B cell (primary cell): ENCODE measurements around the gene KSR2. TPM values are rescaled to one million over a fixed set of nuclear protein-coding genes. Genes with fewer than 3 reads are reported as not detected.

Experiments used
- ATAC-seq: fragments of 200-7000 bp; cut with Tn5 transposase; one replicate; pipeline ENCODE4 v1.10.0; 2021; ENCODE audit warnings: low read depth, mild to moderate bottlenecking, moderate number of reproducible peaks, moderate library complexity
- CTCF ChIA-PET: fragments of 350-600 bp; sonication (Branson Sonifier 250); formaldehyde crosslinking; loops from one replicate; lab custom pipeline; 2021; ENCODE audit warnings: antibody characterized with exemption, inconsistent platforms; lab: Charles Lee
- POLR2A ChIA-PET: fragments of 350-600 bp; sonication (Branson Sonifier 250); formaldehyde crosslinking; loops from one replicate; lab custom pipeline; 2021; ENCODE audit warnings: antibody characterized with exemption; lab: Charles Lee
- DNase-seq: peaks from one replicate; pipeline ENCODE4 v3.0.0; 2013
- H2AFZ ChIP-seq: 2 replicates; pipeline ENCODE4 v1.6.1; 2012; ENCODE audit warnings: mild to moderate bottlenecking, low read depth, low read length; ENCODE audit not compliant: insufficient read depth, poor library complexity, severe bottlenecking
- H3K27ac ChIP-seq, 2 donors: 1 replicate in 1 of 2; 2 replicates in 1 of 2; pipeline ENCODE4 v1.5.1; 2012 to 2013; ENCODE audit warnings: low read length in 2 of 2, mild to moderate bottlenecking in 2 of 2, moderate library complexity in 1 of 2
- H3K27me3 ChIP-seq, 4 experiments: fragments of 200-600 bp in 1 of 4; sonication (generic) in 1 of 4; replicated peaks in 1 of 4; 1 replicate in 2 of 4; 2 replicates in 2 of 4; pipeline versions ENCODE4 v1.6.1 to v1.7.0; 2013 to 2016; ENCODE audit warnings: low read length in 3 of 4, mild to moderate bottlenecking in 2 of 4, mixed read lengths in 1 of 4, moderate library complexity in 1 of 4; ENCODE audit not compliant: insufficient read depth in 4 of 4, control insufficient read depth in 3 of 4; ENCODE audit errors: control extremely low read depth in 1 of 4
- H3K36me3 ChIP-seq, 2 experiments: replicated peaks in 1 of 2; 1 replicate in 1 of 2; 2 replicates in 1 of 2; pipeline versions ENCODE4 v1.6.1 to v1.7.1; 2013; ENCODE audit warnings: low read length in 1 of 2; ENCODE audit not compliant: insufficient read depth in 2 of 2, control insufficient read depth in 1 of 2; ENCODE audit errors: control extremely low read depth in 1 of 2, extremely low read depth in 1 of 2
- H3K4me1 ChIP-seq, 2 donors: fragments of 200-600 bp in 1 of 2; sonication (generic) in 1 of 2; 1 replicate in 1 of 2; 2 replicates in 1 of 2; pipeline versions ENCODE4 v1.5.1 to v1.6.1; 2013 to 2017; ENCODE audit warnings: low read length in 2 of 2; ENCODE audit not compliant: control insufficient read depth in 2 of 2, insufficient read depth in 2 of 2
- H3K4me2 ChIP-seq: replicated peaks from 2 replicates; pipeline ENCODE3; 2012; ENCODE audit warnings: mild to moderate bottlenecking, low read depth, low read length; ENCODE audit not compliant: poor library complexity, severe bottlenecking
- H3K4me3 ChIP-seq, 5 experiments: fragments of 200-600 bp in 1 of 5; sonication (generic) in 1 of 5; 1 replicate in 3 of 5; 2 replicates in 2 of 5; pipeline versions ENCODE4 v1.5.1 to v1.7.0; 2011 to 2016; ENCODE audit warnings: low read length in 4 of 5, mild to moderate bottlenecking in 4 of 5, low read depth in 2 of 5, control low read depth in 1 of 5, moderate library complexity in 1 of 5; ENCODE audit not compliant: insufficient read depth in 1 of 5; ENCODE audit errors: control extremely low read depth in 1 of 5, extremely low read depth in 1 of 5
- H3K79me2 ChIP-seq: fragments of 200-600 bp; sonication (generic); one replicate; pipeline ENCODE4 v1.6.0; 2016; ENCODE audit warnings: low read length; ENCODE audit not compliant: control insufficient read depth, insufficient read depth
- H3K9ac ChIP-seq: fragments of 200-600 bp; sonication (generic); 2 replicates; pipeline ENCODE4 v1.6.1; 2017; ENCODE audit warnings: mild to moderate bottlenecking, low read length, moderate library complexity
- H3K9me3 ChIP-seq, 3 donors: one replicate each; pipeline versions ENCODE4 v1.6.1 to v1.7.1; 2013; ENCODE audit warnings: low read length in 2 of 3; ENCODE audit not compliant: control insufficient read depth in 2 of 3, insufficient read depth in 1 of 3; ENCODE audit errors: control extremely low read depth in 1 of 3
- H4K20me1 ChIP-seq: 2 replicates; pipeline ENCODE4 v1.6.0; 2012; ENCODE audit warnings: mild to moderate bottlenecking, low read length; ENCODE audit not compliant: insufficient read depth, control insufficient read depth, poor library complexity, severe bottlenecking
- H3K27ac Mint-ChIP-seq: one replicate; pipeline ENCODE4 v1.8.0; 2021; ENCODE audit warnings: mixed read lengths
- H3K27me3 Mint-ChIP-seq: one replicate; pipeline ENCODE4 v1.8.0; 2021; ENCODE audit warnings: mixed read lengths
- H3K4me1 Mint-ChIP-seq: one replicate; pipeline ENCODE4 v1.8.0; 2021; ENCODE audit warnings: mixed read lengths
- H3K4me3 Mint-ChIP-seq: one replicate; pipeline ENCODE4 v1.8.0; 2021; ENCODE audit warnings: mixed read lengths
- H3K9me3 Mint-ChIP-seq: one replicate; pipeline ENCODE4 v1.8.0; 2022; ENCODE audit warnings: mixed read lengths; ENCODE audit not compliant: insufficient read depth
- EZH2 ChIP-seq: IDR thresholded peaks from 2 replicates; pipeline ENCODE4 v1.6.1; 2012; ENCODE audit warnings: borderline replicate concordance, low read depth, mild to moderate bottlenecking, moderate library complexity, low read length; ENCODE audit not compliant: insufficient read depth, poor library complexity, severe bottlenecking
- WGBS: methylation state at CpG from one replicate; pipeline ENCODE4 v1.1.5; 2013; ENCODE audit warnings: missing lambda C conversion rate; ENCODE audit not compliant: insufficient coverage; 5-methylcytosine and 5-hydroxymethylcytosine counted together
- intact Hi-C: fragments of 100-400 bp; cut with micrococcal nuclease; formaldehyde crosslinking; loops from one replicate; pipeline ENCODE4 v1.10.0; 2022
- polyA plus RNA-seq: library from polyadenylated mRNA; depleted of rRNA; stranded (reverse); fragments of >200 nt; gene quantifications from 2 replicates; pipeline ENCODE4 v1.2.3, GENCODE V29; 2012
- total RNA-seq, 2 donors: library from RNA; stranded (reverse); fragments of 120-200 nt in 1 of 2; gene quantifications; 1 replicate in 1 of 2; 2 replicates in 1 of 2; pipeline versions ENCODE4 v1.2.3 to v1.2.4, GENCODE V29; 2013 to 2022
- TF ChIP-seq, protein P1 (sequence below): fragments of 200-600 bp; IDR thresholded peaks from one replicate; pipeline ENCODE4 v1.8.0; 2022; ENCODE audit warnings: antibody characterized with exemption, mild to moderate bottlenecking

Gene KSR2
- total and polyA plus RNA-seq, 2 donors (not counting 1 experiment from before 2014, with no cell fraction given) = not detected

DNA sequence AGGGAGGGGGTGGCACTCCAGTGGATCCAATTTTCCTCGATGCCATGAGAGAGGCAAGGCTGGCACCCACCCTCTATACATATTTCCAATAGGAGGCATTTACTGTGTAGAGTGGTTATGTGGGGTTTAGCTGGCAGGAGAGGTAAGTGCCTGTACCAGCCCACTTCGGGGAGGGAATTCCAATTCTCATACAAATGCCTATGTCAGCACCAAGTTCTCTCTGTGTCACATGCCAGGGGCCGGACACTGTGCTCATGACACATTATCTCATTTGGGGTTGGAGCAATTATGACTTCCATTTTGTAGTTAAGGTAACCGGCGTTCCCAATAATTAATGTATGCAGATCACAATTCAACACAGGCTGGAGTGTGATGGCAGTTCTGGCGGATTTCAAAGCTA lies 284.3 kb downstream of the KSR2 start:
- Histone ChIP-seq H3K27me3 (peaks cover 0 to 5% (median 0%) of the 10 kb centered on the region in 4 experiments), H3K9ac (no peak overlapping the region), H2AFZ (no peak overlapping the region), H3K4me2 (no peak overlapping the region), H3K4me1 (no peaks in the 10 kb centered on the region), H3K4me3 (no peak overlapping the region), H3K27ac (no peak overlapping the region), H3K36me3 (no peaks in the 10 kb centered on the region), H3K79me2 (no peaks in the 10 kb centered on the region), H4K20me1 (no peaks in the 10 kb centered on the region), H3K9me3 (peaks cover 0 to 8% (median 0%) of the 10 kb centered on the region in 3 donors)
- Mint-ChIP-seq H3K27ac (no peak overlapping the region), H3K9me3 (no peaks in the 10 kb centered on the region), H3K4me3 (no peak overlapping the region), H3K27me3 (peaks cover 8% of the 10 kb centered on the region), H3K4me1 (no peaks in the 10 kb centered on the region)
- no peak for TF ChIP-seq EZH2
- TF ChIP-seq, protein P1, sequence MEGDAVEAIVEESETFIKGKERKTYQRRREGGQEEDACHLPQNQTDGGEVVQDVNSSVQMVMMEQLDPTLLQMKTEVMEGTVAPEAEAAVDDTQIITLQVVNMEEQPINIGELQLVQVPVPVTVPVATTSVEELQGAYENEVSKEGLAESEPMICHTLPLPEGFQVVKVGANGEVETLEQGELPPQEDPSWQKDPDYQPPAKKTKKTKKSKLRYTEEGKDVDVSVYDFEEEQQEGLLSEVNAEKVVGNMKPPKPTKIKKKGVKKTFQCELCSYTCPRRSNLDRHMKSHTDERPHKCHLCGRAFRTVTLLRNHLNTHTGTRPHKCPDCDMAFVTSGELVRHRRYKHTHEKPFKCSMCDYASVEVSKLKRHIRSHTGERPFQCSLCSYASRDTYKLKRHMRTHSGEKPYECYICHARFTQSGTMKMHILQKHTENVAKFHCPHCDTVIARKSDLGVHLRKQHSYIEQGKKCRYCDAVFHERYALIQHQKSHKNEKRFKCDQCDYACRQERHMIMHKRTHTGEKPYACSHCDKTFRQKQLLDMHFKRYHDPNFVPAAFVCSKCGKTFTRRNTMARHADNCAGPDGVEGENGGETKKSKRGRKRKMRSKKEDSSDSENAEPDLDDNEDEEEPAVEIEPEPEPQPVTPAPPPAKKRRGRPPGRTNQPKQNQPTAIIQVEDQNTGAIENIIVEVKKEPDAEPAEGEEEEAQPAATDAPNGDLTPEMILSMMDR = no peak
- intact Hi-C loops = no loop called here
- WGBS = 80% methylated on average over 2 of the region's 6 CpGs
- ChIA-PET CTCF (no interaction called here), POLR2A (no interaction called here)
- no peak for ATAC-seq
- DNase-seq = no peak

DNA sequence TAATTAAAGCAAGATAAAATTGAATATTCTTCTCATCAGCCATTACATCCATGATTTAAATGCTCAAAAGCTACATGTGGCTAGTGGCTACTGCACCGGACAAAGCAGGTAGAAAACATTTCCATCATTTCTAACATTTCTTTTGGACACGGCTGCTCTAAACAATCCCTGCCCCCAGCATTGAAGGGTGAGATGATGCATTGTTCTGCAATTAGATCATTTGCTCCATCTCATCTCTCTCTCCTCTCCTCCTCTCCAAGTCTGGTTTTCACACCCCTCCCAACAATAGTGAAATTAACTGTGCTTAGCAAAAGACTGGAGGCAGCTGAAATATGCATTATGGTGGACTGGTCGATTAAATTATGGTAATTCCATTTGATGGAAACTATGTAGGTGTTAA lies 288.5 kb downstream of the KSR2 start:
- Histone ChIP-seq H3K4me2 (no peak overlapping the region), H3K36me3 (no peaks in the 10 kb centered on the region), H3K4me3 (no peak overlapping the region), H3K9me3 (peaks cover 0 to 4% (median 0%) of the 10 kb centered on the region in 3 donors), H3K27me3 (no peaks in the 10 kb centered on the region), H3K4me1 (no peaks in the 10 kb centered on the region), H3K9ac (no peak overlapping the region), H2AFZ (no peak overlapping the region), H4K20me1 (no peaks in the 10 kb centered on the region), H3K27ac (no peak overlapping the region), H3K79me2 (no peaks in the 10 kb centered on the region)
- Mint-ChIP-seq H3K9me3 (peaks cover 2% of the 10 kb centered on the region), H3K27me3 (peaks cover 5% of the 10 kb centered on the region), H3K4me1 (no peaks in the 10 kb centered on the region), H3K27ac (no peak overlapping the region), H3K4me3 (no peak overlapping the region)
- intact Hi-C loops = no loop called here
- no CpG with 5 or more reads among the region's 3 CpGs for WGBS
- ChIA-PET CTCF (no interaction called here), POLR2A (no interaction called here)
- no peak for TF ChIP-seq EZH2
- TF ChIP-seq, protein P1 = no peak
- ATAC-seq (no peak), DNase-seq (no peak)
